ENCODE data around the gene ADAD2.

DNA sequence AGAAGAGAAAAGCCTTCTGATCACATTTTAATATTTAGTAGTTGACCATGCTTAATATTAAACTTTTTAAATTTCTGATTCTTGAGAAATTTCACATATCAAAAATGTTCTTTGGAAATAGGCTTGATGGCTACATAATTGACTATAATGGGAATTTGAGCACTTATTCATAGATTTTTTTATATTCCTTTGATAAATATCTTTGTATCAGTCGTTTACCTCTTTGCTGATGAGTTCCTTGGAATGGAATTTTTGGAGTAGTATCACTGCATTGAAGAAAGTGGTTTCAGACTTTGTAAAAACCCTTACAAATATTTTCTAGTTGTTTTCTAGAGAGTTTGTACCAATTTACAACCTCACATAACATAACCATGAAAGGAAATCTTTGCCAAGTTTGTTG, 31.2 kb upstream of the ADAD2 start:
- TF ChIP-seq, protein P1, sequence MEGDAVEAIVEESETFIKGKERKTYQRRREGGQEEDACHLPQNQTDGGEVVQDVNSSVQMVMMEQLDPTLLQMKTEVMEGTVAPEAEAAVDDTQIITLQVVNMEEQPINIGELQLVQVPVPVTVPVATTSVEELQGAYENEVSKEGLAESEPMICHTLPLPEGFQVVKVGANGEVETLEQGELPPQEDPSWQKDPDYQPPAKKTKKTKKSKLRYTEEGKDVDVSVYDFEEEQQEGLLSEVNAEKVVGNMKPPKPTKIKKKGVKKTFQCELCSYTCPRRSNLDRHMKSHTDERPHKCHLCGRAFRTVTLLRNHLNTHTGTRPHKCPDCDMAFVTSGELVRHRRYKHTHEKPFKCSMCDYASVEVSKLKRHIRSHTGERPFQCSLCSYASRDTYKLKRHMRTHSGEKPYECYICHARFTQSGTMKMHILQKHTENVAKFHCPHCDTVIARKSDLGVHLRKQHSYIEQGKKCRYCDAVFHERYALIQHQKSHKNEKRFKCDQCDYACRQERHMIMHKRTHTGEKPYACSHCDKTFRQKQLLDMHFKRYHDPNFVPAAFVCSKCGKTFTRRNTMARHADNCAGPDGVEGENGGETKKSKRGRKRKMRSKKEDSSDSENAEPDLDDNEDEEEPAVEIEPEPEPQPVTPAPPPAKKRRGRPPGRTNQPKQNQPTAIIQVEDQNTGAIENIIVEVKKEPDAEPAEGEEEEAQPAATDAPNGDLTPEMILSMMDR (IDR thresholded peaks at IDR 0.05): no peak
- no peak for TF ChIP-seq EZH2 (IDR thresholded peaks at IDR 0.05; ENCODE audit: borderline replicate concordance, insufficient read depth, low read depth, low read length, poor library complexity, severe bottlenecking)
